GM12892 (cell line): ENCODE data around the gene NR5A1.

ENCODE experiments used
- POLR2A ChIP-seq: IDR thresholded peaks from 2 replicates; pipeline ENCODE4 v1.6.1; 2011; ENCODE audit warnings: low read depth, low read length, control low read depth
- POLR2AphosphoS5 ChIP-seq: IDR thresholded peaks from 2 replicates; pipeline ENCODE4 v1.6.1; 2011; ENCODE audit warnings: low read depth, low read length, control low read depth
- TAF1 ChIP-seq: IDR thresholded peaks from 2 replicates; pipeline ENCODE4 v1.6.1; 2011; ENCODE audit warnings: low read depth, mild to moderate bottlenecking, control low read depth, low read length, borderline replicate concordance

DNA sequence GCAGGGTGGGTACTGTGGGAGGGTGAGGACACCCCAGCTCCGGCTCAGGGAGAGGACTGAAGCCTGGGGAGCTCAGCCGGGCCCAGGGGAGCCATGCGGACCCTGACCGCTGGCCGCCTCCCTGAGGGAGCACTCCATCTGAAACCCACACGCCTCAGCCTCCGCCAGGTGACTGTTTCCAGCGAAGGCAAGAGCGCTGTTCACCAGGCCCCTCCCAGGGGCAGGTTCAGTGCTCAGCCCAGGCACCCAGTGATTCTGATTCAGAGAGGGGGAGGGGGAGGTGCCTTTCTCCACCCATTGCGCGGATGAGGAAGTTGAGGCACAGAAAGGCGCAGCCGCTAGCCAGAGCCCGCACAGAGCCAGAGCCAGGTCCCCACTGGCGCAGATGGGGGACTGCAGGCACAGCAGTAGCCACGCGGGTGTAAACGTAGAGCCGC, 30.0 kb downstream of the NR5A1 start:
- TF ChIP-seq POLR2AphosphoS5 = no peak
- no peak for TF ChIP-seq POLR2A
- no peak for TF ChIP-seq TAF1
